ENCODE measurements around the gene SERPINA5. TPM values are rescaled to one million over a fixed set of nuclear protein-coding genes. Genes with fewer than 3 reads are reported as not detected.

SERPINA5 gene
- polyA plus RNA-seq, 1 of the 3 experiments (the other 2 are of a cell fraction): 0.08 TPM

- TF ChIP-seq SIN3A (IDR thresholded peaks at IDR 0.05; ENCODE audit: borderline replicate concordance, low read depth, low read length) (no peak), POLR2AphosphoS5 (IDR thresholded peaks at IDR 0.05; ENCODE audit: low read depth, low read length) (no peak)
These were observed 1.0 kb downstream of the SERPINA5 start (continued) for GRCh38 chr14:94582199-94582750.

DNA sequence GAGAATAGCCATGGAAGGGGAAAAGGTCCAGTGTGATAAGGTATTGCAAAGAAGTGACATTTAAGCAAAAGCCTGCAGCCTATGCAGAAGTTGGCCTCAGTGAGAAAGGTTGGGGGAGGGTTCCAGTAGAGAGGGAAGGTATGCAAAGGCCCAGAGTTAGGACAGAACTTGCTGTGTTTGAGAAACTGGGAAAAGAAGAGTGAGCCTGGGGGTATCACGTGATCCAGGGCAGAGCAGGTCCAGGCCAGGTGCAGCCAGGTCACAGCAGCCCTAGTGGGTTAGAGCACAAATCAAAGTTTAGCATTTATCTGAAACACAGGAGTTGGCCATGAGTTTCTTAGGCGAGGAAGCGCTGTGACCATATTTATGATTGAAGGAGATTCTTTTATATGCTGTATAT, 1.6 kb downstream of the SERPINA5 start:
- DNase-seq: no peak
- Histone ChIP-seq H3K4me1 (ENCODE audit: control insufficient read depth in 1 of 2, insufficient read depth in 2 of 2, low read depth in 1 of 2, low read length in 1 of 2) (peaks cover 0 to 13% of the 10 kb centered on the region in 2 experiments; a peak in 1 of 4 replicates), H2AFZ (ENCODE audit: low read depth) (no peak overlapping the region), H3K4me2 (no peak overlapping the region), H3F3A (replicated peaks; ENCODE audit: insufficient read depth) (no peaks in the 10 kb centered on the region), H3K79me2 (ENCODE audit: insufficient read depth) (no peaks in the 10 kb centered on the region), H3K27me3 (ENCODE audit: insufficient read depth) (no peaks in the 10 kb centered on the region), H3K9me2 (no peaks in the 10 kb centered on the region), H4K20me1 (ENCODE audit: insufficient read depth) (no peaks in the 10 kb centered on the region), H3K9ac (no peak overlapping the region), H3K27ac (ENCODE audit: low read depth in 2 of 2, low read length in 1 of 2) (no peak overlapping the region), H3K4me3 (ENCODE audit: low read depth in 2 of 2, low read length in 1 of 2) (no peak overlapping the region), H3K36me3 (replicated peaks in 1 of 2; ENCODE audit: control insufficient read depth in 1 of 2, insufficient read depth in 2 of 2, low read length in 1 of 2) (no peaks in the 10 kb centered on the region), H3K9me3 (no peaks in the 10 kb centered on the region)
- ChIA-PET CTCF (interaction anchor here (1.3 to 2.1 kb wide), 2 partner anchors 15 to 34 kb away, joined by 3 to 7 read pairs; no protein-coding TSS in a partner anchor), POLR2A (no interaction called here)
- TF ChIP-seq, protein P1, sequence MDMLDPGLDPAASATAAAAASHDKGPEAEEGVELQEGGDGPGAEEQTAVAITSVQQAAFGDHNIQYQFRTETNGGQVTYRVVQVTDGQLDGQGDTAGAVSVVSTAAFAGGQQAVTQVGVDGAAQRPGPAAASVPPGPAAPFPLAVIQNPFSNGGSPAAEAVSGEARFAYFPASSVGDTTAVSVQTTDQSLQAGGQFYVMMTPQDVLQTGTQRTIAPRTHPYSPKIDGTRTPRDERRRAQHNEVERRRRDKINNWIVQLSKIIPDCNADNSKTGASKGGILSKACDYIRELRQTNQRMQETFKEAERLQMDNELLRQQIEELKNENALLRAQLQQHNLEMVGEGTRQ (IDR thresholded peaks at IDR 0.05; ENCODE audit: borderline replicate concordance, low read depth, low read length): no peak
- TF ChIP-seq RXRA (IDR thresholded peaks at IDR 0.05; ENCODE audit: borderline replicate concordance, low read depth) (no peak), CHD2 (IDR thresholded peaks at IDR 0.05; ENCODE audit: low read length, partially characterized antibody) (no peak), EP300 (IDR thresholded peaks at IDR 0.05; ENCODE audit: borderline replicate concordance in 1 of 2, low read depth in 1 of 2, low read length in 1 of 2) (no peak), GABPA (IDR thresholded peaks at IDR 0.05; ENCODE audit: low read depth) (no peak), FOXJ3 (CRISPR knock-in tag; IDR thresholded peaks at IDR 0.05) (no peak), POLR2AphosphoS5 (IDR thresholded peaks at IDR 0.05; ENCODE audit: low read depth, low read length) (no peak), ELF1 (IDR thresholded peaks at IDR 0.05) (no peak), TAF1 (IDR thresholded peaks at IDR 0.05; ENCODE audit: borderline replicate concordance, low read depth, low read length) (no peak), RFX5 (IDR thresholded peaks at IDR 0.05; ENCODE audit: low read length) (no peak), MEF2A (IDR thresholded peaks at IDR 0.05; ENCODE audit: borderline replicate concordance, low read depth) (no peak), TCF12 (IDR thresholded peaks at IDR 0.05) (no peak), JUND (IDR thresholded peaks at IDR 0.05) (no peak), SMC3 (IDR thresholded peaks at IDR 0.05; ENCODE audit: low read depth, low read length) (no peak), GATA2 (CRISPR knock-in tag; IDR thresholded peaks at IDR 0.05) (no peak), FOXM1 (IDR thresholded peaks at IDR 0.05; ENCODE audit: low read depth) (no peak)
- TF ChIP-seq, protein P2, sequence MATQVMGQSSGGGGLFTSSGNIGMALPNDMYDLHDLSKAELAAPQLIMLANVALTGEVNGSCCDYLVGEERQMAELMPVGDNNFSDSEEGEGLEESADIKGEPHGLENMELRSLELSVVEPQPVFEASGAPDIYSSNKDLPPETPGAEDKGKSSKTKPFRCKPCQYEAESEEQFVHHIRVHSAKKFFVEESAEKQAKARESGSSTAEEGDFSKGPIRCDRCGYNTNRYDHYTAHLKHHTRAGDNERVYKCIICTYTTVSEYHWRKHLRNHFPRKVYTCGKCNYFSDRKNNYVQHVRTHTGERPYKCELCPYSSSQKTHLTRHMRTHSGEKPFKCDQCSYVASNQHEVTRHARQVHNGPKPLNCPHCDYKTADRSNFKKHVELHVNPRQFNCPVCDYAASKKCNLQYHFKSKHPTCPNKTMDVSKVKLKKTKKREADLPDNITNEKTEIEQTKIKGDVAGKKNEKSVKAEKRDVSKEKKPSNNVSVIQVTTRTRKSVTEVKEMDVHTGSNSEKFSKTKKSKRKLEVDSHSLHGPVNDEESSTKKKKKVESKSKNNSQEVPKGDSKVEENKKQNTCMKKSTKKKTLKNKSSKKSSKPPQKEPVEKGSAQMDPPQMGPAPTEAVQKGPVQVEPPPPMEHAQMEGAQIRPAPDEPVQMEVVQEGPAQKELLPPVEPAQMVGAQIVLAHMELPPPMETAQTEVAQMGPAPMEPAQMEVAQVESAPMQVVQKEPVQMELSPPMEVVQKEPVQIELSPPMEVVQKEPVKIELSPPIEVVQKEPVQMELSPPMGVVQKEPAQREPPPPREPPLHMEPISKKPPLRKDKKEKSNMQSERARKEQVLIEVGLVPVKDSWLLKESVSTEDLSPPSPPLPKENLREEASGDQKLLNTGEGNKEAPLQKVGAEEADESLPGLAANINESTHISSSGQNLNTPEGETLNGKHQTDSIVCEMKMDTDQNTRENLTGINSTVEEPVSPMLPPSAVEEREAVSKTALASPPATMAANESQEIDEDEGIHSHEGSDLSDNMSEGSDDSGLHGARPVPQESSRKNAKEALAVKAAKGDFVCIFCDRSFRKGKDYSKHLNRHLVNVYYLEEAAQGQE (IDR thresholded peaks at IDR 0.05; ENCODE audit: low read depth, low read length): no peak
- TF ChIP-seq, protein P3, sequence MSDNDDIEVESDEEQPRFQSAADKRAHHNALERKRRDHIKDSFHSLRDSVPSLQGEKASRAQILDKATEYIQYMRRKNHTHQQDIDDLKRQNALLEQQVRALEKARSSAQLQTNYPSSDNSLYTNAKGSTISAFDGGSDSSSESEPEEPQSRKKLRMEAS (IDR thresholded peaks at IDR 0.05; ENCODE audit: low read depth): no peak
- TF ChIP-seq, protein P4, sequence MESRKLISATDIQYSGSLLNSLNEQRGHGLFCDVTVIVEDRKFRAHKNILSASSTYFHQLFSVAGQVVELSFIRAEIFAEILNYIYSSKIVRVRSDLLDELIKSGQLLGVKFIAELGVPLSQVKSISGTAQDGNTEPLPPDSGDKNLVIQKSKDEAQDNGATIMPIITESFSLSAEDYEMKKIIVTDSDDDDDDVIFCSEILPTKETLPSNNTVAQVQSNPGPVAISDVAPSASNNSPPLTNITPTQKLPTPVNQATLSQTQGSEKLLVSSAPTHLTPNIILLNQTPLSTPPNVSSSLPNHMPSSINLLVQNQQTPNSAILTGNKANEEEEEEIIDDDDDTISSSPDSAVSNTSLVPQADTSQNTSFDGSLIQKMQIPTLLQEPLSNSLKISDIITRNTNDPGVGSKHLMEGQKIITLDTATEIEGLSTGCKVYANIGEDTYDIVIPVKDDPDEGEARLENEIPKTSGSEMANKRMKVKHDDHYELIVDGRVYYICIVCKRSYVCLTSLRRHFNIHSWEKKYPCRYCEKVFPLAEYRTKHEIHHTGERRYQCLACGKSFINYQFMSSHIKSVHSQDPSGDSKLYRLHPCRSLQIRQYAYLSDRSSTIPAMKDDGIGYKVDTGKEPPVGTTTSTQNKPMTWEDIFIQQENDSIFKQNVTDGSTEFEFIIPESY (IDR thresholded peaks at IDR 0.05; ENCODE audit: borderline replicate concordance, low read depth): no peak
- TF ChIP-seq, protein P5, sequence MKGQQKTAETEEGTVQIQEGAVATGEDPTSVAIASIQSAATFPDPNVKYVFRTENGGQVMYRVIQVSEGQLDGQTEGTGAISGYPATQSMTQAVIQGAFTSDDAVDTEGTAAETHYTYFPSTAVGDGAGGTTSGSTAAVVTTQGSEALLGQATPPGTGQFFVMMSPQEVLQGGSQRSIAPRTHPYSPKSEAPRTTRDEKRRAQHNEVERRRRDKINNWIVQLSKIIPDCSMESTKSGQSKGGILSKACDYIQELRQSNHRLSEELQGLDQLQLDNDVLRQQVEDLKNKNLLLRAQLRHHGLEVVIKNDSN (IDR thresholded peaks at IDR 0.05; ENCODE audit: borderline replicate concordance, low read depth): no peak
- WGBS (ENCODE audit: low lambda C conversion rate): 81% methylated on average over 3 of the region's 3 CpGs

All from SK-N-SH (cell line).